Colonic mucosa (tissue), 4 donors: ENCODE measurements around the gene ETV3. TPM values are rescaled to one million over a fixed set of nuclear protein-coding genes. Genes with fewer than 3 reads are reported as not detected.

ENCODE experiments used
- DNase-seq: peaks from one replicate; pipeline ENCODE4 v3.0.0-alpha.2; 2020
- H3K27ac ChIP-seq: fragments of 200-600 bp; one replicate; pipeline ENCODE4 v1.8.0; 2021
- H3K27me3 ChIP-seq: fragments of 200-600 bp; one replicate; pipeline ENCODE4 v1.8.0; 2021
- H3K36me3 ChIP-seq: fragments of 200-600 bp; one replicate; pipeline ENCODE4 v1.8.0; 2021
- H3K4me1 ChIP-seq: fragments of 200-600 bp; one replicate; pipeline ENCODE4 v1.8.0; 2021; ENCODE audit warnings: mild to moderate bottlenecking
- H3K4me3 ChIP-seq: fragments of 200-600 bp; one replicate; pipeline ENCODE4 v1.8.0; 2021
- H3K9ac ChIP-seq, 2 donors: one replicate each; pipeline ENCODE4 v1.7.0; 2013; ENCODE audit warnings: control low read depth in 2 of 2, low read depth in 2 of 2, low read length in 2 of 2
- H3K9me3 ChIP-seq: fragments of 200-600 bp; one replicate; pipeline ENCODE4 v1.8.0; 2021
- intact Hi-C: fragments of 100-400 bp; cut with DNase I; formaldehyde crosslinking; loops from one replicate; pipeline ENCODE4 v1.14.1; 2022
- total RNA-seq, 2 donors: library from RNA; stranded (reverse); fragmentation: NEBNext Ultra II Directional in 1 of 2; extraction: Animal tissue kit (Norgen Biotek cat#: 25700) in 1 of 2; gene quantifications; one replicate each; pipeline ENCODE4 v1.2.1, GENCODE V29; 2021
- TF ChIP-seq, protein P1 (sequence below): fragments of 200-600 bp; IDR thresholded peaks from one replicate; pipeline ENCODE4 v1.8.0; 2022; ENCODE audit warnings: antibody characterized with exemption, mild to moderate bottlenecking
- donor health status: healthy.
- donor health status: DM: no; HTN: no; CAD: no.
- donor health status: DM: no; HTN: no; CAD: no.

Gene ETV3
- total RNA-seq, 2 donors from 2014 or later = 20.7 to 38.7 TPM

DNA sequence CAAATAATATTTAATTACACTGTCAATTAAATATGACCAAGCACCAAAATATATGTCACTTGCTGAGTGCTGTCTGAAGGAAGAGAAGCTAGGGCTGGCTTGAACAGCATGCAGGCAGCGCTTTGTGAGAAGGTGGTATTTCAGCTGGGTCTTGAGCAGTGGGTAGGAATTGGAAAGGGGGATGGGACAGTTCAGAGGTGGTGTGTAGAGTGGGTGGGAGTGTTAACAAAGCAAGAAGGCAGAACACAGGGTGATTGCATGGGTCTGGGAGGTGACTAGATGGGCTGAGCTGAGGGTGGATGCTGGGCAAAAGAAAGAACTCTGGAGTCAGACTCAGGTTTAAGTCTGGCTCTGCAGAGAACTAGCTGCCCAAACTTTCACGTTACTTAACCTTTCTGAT, 14.3 kb upstream of the ETV3 start:
- no peak for DNase-seq
- H3K9me3 ChIP-seq = no peaks in the 10 kb centered on the region
- intact Hi-C loops = no loop called here
- H3K4me3 ChIP-seq = no peak overlapping the region
- peaks cover 12% of the 10 kb centered on the region for H3K4me1 ChIP-seq
- no peak overlapping the region for H3K27ac ChIP-seq
- no peak overlapping the region for H3K9ac ChIP-seq
- no peaks in the 10 kb centered on the region for H3K36me3 ChIP-seq
- H3K27me3 ChIP-seq = peaks cover 7% of the 10 kb centered on the region
- TF ChIP-seq, protein P1, sequence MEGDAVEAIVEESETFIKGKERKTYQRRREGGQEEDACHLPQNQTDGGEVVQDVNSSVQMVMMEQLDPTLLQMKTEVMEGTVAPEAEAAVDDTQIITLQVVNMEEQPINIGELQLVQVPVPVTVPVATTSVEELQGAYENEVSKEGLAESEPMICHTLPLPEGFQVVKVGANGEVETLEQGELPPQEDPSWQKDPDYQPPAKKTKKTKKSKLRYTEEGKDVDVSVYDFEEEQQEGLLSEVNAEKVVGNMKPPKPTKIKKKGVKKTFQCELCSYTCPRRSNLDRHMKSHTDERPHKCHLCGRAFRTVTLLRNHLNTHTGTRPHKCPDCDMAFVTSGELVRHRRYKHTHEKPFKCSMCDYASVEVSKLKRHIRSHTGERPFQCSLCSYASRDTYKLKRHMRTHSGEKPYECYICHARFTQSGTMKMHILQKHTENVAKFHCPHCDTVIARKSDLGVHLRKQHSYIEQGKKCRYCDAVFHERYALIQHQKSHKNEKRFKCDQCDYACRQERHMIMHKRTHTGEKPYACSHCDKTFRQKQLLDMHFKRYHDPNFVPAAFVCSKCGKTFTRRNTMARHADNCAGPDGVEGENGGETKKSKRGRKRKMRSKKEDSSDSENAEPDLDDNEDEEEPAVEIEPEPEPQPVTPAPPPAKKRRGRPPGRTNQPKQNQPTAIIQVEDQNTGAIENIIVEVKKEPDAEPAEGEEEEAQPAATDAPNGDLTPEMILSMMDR = no peak

DNA sequence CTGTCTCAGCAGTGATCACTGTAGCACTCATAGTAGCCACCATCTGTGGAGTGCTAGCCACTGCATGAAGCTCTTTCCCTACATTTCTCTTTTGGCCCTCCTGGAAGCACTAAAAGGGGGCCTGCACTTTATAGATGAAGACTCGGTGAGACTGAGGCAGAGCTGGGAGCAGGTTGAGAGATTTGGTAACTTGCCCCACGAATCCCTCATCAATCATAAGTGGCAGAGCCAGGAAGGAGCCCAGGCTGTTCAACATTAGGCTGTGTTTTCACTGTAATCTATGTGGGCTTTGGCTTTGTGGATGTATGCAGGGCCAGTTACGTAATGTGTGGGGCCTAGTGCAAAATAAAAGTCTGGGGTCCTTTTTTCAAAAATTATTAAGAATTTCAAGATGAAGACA, 13.3 kb upstream of the ETV3 start:
- DNase-seq = no peak
- Histone ChIP-seq H3K4me1 (peaks cover 12% of the 10 kb centered on the region), H3K9ac (no peak overlapping the region), H3K9me3 (no peaks in the 10 kb centered on the region), H3K27me3 (peaks cover 3% of the 10 kb centered on the region), H3K27ac (no peak overlapping the region), H3K36me3 (no peaks in the 10 kb centered on the region), H3K4me3 (no peak overlapping the region)
- intact Hi-C loops = no loop called here
- TF ChIP-seq, protein P1 = no peak

DNA sequence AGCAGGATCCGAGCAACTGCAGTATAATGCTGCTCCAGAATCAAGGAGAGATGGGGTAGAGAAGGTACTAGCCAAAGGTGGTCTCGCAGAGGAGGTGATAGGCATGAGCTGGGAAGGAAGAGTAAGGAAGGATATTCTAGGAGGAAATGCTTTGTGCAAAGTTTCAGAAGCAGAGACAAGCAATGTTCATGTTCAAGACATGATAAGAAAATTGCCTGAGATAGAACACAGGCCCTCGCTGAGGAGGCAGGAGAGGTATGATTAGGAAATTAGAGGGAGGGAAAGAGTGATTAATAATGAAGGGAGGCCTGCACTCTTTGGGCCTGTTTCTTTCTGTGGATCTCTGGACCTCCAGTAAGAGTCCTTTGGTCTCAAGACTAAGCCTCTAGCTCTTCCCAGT, 12.9 kb upstream of the ETV3 start:
- H3K27ac ChIP-seq = no peak overlapping the region
- H3K4me1 ChIP-seq = peaks cover 10% of the 10 kb centered on the region
- no peak overlapping the region for H3K4me3 ChIP-seq
- no peaks in the 10 kb centered on the region for H3K27me3 ChIP-seq
- TF ChIP-seq, protein P1 = no peak
- H3K9me3 ChIP-seq = no peaks in the 10 kb centered on the region
- no peak overlapping the region for H3K9ac ChIP-seq
- no peaks in the 10 kb centered on the region for H3K36me3 ChIP-seq
- intact Hi-C loops = no loop called here
- no peak for DNase-seq

DNA sequence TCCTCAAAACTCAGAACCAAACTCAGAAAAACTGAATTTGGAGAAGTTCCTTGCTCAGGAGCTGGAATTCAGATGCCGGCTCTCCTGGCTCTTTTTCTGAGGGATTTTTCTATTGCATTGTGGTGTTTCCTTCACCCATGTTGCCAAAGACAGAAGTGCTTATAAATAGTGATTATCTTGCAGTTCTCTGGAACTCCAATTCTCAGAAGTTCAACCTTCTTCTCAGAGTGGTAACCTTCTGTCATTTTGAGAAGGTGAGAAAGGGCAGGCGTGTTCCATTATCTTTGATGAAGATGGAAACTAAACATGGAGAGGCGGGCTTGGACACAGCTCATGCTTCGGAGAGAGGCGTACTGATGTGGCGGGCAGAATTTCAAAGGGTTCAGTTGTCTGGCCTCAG, 12.4 kb upstream of the ETV3 start:
- TF ChIP-seq, protein P1 = no peak
- Histone ChIP-seq H3K4me1 (peaks cover 5% of the 10 kb centered on the region), H3K27me3 (no peaks in the 10 kb centered on the region), H3K4me3 (no peak overlapping the region), H3K27ac (no peak overlapping the region), H3K9ac (no peak overlapping the region), H3K9me3 (no peaks in the 10 kb centered on the region), H3K36me3 (no peaks in the 10 kb centered on the region)
- no peak for DNase-seq
- intact Hi-C loops = no loop called here

DNA sequence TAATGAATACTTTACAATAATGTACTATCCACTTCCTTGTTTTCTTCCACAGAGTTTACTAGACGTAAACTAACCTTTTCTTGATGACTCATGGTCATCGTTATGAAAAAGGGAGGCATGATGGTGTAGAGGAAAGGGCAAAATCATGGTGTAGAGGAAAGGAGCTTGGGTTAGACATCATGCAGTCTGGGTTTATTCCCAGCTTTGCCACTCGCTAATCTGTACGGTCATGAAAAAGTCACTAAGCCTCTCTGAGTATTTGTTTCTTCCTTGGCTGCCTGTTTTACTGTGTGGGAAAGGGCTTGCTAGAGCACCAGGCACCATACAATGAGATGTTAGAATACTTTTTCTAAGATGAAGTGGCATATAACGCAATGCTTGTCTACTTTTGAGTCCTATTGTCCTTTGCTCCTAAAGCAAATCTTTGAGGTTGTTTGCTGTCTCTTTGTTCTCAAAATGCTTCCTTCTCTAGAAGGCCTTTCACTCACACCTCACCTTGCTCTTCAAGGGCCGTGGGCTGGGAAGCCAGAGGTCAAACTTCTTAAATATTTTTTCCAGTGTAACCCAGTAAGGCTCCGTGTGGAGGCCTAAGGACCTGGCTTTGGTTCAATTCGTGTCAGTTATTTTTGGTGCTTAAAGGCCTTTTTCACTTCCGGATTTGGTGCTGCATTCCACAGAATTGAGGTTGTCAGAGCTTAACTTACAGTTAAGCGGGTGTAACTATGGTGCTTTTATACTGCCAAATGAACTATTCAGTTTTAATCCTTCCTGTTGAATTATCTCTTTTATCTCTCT, 9.9 kb upstream of the ETV3 start:
- Histone ChIP-seq H3K27me3 (no peaks in the 10 kb centered on the region), H3K9me3 (no peaks in the 10 kb centered on the region), H3K4me3 (no peak overlapping the region), H3K36me3 (no peaks in the 10 kb centered on the region), H3K9ac (no peak overlapping the region), H3K27ac (peak overlapping the region; percentile 0), H3K4me1 (no peaks in the 10 kb centered on the region)
- TF ChIP-seq, protein P1 = no peak
- intact Hi-C loops = no loop called here
- DNase-seq = no peak
